ENCODE data around the gene MTFP1.

- no peak for TF ChIP-seq CTCF (IDR thresholded peaks at IDR 0.05)
- TF ChIP-seq POLR2A (IDR thresholded peaks at IDR 0.05), result no peak
- no peak for TF ChIP-seq POLR2AphosphoS5 (IDR thresholded peaks at IDR 0.05)
These were observed 46.2 kb downstream of the MTFP1 start, which contains the start of gene SEC14L3 for GRCh38 chr22:30471616-30472318.

All from suprapubic skin (tissue), 4 donors.